CD4-positive, alpha-beta T cell treated with Interleukin-10 for 1 hour (primary cell): ENCODE results near the gene VTI1A.

Source experiments
- DNase-seq: peaks from one replicate; pipeline ENCODE4 v3.0.0-alpha.2; 2020

The VTI1A gene

GRCh38 chr10:112732277-112732921 lies 285.4 kb downstream of the VTI1A start:
- no peak for DNase-seq

DNA sequence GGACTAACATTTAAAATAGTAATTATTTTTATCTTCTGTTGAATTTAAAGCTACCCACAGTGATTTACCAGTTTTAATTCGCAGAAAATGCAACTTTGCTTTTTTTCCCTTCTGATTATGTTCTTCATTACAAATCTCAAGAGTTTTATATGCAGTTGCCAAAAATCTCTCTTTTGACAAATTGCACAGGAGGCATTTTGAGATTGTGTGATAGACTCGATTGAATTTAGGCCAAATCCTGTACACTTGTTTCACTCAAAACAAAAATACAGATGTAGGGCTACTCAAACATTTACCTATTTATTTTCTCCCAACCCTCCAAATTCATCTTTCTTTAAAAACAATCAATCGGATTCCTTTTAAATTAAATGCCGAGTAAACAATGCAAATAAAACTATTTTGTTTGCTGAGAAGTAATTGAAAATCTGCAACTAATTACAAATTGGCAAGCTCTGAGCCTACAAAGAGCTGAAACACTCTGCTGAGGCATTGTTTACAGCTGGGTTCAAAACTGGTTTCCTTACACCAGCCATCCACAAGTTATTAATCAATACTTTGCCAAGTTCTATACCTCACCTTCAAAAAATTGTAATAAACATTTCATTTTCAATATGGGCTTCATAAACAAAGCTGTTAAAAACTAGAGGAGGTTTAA lies 288.2 kb downstream of the VTI1A start:
- DNase-seq: no peak

DNA sequence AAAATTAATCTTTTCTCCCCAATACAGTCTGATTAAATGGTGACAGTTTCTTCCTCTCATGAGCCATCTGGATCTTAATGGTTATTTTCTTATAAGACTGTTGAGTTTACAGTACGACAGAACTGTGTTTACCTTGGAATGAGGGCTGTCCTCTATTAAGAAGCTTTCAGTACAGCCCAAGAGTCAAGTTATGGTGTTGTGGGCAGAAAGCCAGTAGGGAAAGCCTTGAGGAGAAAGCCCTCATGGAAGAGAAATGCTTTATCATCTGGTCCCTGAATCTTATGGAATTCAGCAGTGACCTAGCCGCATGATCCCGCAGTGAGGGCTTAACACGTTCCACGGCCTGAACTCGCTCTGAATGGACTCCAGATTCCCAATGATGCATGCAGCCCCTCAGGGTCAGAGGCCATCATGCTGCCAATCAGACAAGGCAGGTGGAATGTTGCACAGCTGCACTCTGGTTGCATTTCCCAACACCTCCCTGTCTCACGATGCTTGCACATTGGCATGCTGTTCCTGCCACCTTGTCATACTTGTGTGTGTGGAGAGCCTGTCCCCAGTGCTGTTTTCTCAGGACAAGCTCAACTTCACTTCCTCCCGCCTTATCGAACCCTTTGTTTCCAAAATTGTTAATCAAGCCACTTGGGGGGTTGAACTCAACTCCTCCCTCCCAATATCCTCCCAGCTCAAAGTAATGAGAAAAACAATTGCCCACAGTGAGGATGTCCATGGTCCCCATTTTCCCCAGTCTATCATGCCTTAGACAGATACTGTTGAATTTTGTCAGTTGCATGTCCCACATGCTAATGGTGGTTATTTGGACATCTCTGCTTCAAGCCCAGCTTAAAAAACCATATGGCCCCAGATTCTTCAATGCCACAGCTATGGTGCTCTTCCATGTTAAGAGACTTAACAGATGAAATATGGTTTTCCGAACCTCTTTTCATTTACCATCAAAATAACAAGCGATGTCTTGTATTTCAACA lies 291.9 kb downstream of the VTI1A start:
- no peak for DNase-seq

DNA sequence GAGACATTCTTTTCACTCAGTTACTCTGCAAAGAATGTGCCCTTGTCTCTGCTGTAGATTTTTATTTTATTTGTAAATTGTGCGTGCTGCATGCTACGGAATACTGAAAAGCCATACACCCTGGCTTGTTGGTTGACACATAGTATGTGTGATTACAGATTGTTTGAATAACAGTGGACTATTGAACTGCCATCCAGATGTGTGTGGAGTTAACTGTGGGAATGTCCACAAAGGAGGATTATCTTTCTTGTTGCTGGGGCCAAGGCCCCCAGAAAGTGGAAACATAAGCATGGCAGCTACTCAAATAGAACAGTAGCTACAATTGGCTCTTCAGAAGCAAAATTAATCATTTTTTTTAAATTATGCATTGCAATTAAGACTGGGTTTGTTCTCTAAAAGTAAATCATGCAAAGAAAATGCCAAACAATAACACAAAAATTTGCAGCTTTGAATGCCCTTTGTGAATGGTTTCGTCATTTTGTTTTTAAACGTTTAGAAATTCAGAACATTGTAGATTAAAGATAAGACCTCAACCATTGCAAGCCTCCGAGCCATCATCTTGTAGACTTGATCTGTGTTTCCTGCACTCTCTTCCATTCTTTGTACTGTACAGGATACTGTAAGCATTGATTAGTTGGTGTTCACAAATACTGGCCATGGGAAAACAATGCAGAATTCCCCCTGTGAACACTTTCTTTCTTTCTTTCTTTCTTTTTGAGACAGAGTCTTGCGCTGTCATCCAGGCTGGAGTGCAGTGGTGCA lies 292.8 kb downstream of the VTI1A start:
- DNase-seq: no peak

DNA sequence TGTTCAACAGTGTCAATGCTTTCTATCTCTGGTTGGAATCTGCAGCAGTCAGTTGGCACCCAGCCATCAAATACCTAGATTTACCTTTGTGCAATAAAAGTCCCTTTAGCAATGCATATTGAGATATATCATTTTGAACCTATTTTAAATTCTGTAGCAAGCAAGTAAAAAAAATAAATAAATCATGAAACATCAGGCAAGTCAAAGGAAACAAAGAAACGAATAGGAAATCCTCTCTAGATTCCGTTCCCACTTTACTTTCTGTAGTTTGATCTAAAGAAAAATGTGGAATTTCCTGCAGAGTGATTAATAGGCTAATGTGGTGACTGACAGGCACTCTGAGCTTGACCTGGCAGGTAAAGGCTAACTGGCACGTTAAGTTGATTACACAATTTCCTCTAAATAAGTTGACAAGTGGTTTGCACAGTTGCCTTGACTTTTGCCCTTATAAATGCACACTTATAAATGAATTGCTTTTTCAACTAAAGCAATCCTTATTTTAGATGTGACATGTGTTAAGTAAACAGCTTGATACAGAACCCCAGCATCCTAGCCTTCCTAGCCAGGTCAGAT lies 294.9 kb downstream of the VTI1A start:
- no peak for DNase-seq

DNA sequence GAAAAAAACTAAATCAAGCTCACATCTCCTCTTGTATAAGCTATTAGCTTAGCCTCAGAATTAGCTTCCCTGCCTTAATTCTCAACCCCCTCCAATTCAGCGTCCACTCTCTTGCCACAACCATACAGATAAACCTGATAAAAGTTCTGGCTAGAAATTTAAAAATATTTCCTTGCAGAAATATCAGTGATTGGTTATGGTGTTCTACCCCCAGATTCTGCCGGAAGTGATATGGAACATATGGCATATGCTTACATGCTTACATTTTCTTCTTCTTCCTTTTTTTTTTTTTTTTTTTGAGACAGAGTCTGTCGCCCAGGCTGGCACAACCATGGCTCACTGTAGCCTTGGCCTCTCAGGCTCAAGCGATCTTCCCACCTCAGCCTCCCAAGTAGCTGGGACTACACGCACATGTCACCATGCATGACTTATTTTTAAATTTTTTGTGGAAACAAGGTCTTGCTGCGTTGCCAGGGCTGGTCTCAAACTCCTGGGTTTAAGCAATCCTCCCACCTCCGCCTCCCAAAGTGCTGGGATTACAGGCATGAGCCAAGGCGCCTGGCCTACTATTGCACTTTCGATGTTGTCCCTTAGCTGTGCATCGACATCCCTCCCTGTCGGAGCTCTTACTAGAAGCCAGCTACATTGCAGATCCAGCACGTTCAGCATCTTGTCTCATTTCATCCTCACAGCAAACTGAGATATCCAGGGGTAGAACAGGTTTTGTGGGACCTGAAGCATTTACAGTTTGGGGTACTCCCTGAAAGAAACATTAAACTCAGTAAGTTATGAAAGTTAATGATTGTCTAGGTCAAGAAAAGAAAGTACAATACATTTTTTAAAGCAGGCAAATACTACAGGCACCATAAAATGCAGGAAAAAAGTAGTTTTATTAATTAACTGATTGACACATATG lies 297.4 kb downstream of the VTI1A start:
- no peak for DNase-seq

DNA sequence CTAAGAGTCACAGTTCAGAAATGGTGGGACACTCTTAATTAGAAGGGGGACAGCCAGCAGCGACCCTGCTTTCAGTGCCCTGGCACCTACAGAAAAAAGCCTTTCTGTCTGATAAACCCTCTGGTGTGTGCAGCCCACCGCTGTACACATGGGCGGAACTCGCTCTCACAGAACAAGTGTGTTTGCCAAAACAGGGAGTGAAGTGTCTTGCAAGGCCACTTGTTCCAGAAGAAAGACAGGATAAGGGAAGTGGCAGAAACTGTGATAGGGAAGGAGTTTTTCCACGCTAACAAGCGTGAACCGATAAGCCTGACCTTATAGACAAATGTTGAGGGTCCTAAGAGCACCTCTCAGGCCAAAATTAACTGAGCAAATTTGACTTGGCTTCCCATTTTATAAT lies 299.3 kb downstream of the VTI1A start:
- no peak for DNase-seq

GRCh38 chr10:112750427-112751167 lies 303.6 kb downstream of the VTI1A start:
- no peak for DNase-seq

DNA sequence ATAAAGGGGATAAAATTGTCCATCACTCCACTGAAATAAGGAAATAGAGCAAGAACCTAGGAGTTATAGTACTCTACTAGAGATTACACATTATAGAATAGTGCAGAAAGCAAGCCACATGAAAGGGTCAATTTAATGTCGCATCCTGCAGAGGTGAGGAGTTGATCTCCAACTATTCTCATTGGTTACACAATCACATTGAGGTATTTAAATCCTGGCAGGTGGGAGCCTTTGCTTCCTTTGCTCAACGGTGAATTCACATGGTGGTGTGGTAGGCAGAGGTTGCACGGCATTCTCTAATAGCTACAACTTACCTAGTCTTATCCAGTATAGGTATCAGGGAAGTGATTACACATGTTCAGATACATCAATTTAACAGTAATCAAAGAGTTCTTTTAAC lies 304.6 kb downstream of the VTI1A start:
- DNase-seq: no peak

DNA sequence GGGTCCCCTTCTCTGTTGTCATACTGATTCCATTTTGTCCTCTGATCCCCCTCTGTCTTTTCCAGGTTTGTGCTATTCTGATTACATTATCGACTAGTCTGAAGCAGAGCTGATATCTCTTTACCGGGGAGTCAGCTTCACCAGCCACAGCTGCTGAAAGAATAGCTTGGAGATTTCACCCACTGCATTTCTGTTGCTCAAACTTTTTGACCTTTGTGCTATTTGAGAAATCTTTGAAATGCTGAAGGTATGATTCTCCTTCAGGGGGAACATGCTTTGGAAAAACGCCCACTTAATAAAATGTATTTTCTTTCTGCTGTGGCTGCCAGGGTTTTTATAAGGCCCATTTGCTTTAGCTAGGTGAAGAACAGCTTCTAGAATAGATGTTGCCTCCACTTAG lies 305.3 kb downstream of the VTI1A start:
- DNase-seq: no peak

DNA sequence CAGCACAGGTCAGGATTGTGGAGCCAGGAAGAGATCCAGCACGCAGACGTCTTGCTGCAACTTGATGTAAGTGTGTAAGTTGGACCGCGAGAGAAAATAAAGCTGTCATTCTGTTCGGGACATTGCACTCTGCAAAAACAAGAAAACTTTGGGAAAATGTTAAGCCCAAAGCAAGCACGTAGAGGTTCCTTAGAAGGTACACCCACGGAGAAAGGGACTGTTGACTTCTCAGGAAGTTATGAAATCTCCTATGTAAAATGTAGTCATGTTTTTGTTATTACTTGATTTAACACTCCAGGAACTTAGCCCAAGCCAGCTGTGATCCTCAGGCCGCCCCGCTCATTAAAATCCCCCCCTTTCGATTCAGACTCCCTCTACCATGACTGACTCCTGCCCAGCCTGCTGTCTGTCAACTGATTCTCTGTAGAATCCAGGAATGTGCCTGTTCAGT lies 307.0 kb downstream of the VTI1A start:
- DNase-seq: no peak

- no peak for DNase-seq
These were observed 308.6 kb downstream of the VTI1A start for GRCh38 chr10:112755446-112756234.

GRCh38 chr10:112756235-112756527 lies 309.2 kb downstream of the VTI1A start:
- no peak for DNase-seq

DNA sequence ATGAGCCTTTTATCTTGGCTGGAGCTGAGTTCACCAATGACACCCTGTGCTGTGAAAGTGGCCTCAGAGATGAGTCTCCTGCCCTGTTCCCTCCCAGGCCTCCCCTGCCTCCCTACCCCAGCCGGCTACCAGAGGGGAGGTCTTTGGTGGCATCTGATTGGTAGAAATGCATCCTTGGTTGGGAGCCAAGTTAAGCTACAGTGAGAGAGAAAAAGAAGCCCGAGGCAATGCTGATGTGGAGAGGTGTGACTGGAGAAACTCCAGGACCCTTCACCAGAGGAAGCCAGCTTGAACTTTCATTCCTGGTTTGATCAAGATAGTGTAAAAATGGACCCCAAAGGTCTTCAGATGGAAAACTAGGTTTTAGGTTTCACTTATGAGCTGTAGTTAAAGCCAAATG lies 311.9 kb downstream of the VTI1A start:
- DNase-seq: no peak

DNA sequence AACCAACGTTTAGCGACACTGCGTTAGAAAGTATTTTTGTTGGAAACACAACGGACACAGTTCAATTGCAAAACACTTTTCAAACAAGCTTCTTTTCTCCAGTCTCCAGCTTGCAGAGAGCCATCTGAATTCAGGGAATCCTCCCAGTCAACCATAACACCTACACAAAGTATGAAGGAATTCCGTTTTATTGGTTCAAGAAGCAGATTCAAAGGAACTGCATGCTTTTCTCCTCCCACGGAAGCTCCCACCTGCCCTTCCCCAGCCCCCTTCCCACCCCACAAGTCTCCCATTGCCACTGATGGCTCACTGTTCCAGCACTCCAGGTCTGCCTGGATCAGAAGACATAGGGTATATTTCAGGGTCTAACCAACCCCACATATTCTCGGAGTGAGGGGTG lies 312.5 kb downstream of the VTI1A start:
- DNase-seq: no peak

GRCh38 chr10:112761256-112761655 lies 314.2 kb downstream of the VTI1A start:
- no peak for DNase-seq

DNA sequence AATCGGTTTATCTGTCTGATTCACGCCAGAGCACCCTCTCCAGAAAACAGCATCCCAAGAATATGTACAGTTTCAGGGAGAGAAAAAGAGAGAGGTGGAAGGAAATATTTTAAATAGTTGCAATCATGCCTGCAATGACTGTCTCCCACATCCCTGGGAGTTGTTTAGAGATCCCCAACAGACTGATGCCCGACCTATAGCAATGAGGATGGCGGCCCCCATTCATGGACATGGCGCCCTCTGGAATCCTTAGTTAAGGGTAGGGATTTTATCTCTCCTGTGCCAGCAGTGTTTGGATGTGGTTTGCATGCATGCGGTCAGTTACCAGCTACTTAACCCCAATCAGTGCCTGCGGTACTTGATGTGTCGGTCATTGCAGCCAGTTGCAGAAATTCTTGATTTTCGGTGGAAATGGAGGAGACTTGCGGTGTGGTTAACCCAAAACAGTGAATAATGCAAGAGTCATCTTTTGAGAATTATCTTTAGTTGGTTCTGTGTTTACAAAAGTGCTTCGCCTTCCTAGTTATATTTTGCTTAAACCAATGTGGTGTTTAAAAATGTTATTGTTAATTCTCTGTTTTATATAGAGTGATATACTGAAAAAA lies 317.0 kb downstream of the VTI1A start:
- no peak for DNase-seq

DNA sequence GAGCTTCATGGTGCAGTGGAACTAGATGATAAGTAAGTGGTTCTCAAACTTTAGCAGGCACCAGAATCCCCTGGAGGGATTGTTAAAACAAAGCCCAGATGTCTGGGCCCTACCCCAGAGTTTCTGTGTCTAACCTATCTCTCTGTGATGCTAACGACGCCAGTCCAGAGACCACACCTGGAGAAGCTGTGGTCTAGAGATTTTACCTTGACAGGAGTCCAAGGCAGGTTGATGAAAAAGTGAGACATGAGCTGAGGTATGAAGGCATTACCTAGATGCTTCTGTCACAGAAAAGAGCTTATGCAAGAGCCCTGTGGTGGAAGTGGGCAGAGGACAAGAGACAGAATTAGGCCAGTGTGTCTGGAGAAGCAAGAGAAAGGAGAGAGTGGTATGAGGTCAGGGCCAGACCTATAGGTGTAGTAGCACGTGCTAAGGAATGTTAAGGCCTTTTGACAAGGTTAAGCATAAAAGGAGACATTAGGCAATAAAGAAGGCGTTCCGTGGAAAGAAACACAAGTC lies 318.8 kb downstream of the VTI1A start:
- DNase-seq: no peak

DNA sequence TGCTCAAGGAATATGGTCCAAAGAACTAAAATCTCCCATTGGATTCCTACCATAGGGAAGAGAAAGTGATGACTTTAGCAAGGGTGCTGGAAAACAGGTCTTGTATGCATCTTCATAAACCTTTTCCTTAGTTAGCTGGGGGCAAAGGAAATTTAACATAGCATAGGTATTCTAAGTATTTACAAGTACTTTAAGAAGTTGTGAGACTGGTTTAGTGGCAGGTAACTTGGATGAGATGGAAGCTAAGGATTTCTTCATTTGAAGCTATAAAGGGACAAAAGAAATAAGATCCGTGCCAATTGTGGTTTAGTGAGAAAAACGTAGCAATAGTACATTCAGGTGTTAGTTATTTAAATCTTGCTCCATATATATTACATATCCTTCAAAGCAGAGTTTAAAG lies 319.6 kb downstream of the VTI1A start:
- no peak for DNase-seq
